Osteoblast (primary cell): ENCODE results near the gene MB21D2. TPM values are rescaled to one million over a fixed set of nuclear protein-coding genes. Genes with fewer than 3 reads are reported as not detected.

ENCODE experiments used
- DNase-seq: peaks from one replicate; pipeline ENCODE4 v3.0.0; 2011; ENCODE audit warnings: low spot score, mixed read lengths; ENCODE audit not compliant: insufficient read length; ENCODE audit errors: missing footprints
- H2AFZ ChIP-seq: 2 replicates; pipeline ENCODE4 v1.6.0; 2011; ENCODE audit warnings: mild to moderate bottlenecking, low read length
- H3K27ac ChIP-seq: 2 replicates; pipeline ENCODE4 v1.5.1; 2011; ENCODE audit warnings: mild to moderate bottlenecking, low read depth, low read length, moderate library complexity
- H3K27me3 ChIP-seq: 2 replicates; pipeline ENCODE4 v1.6.0; 2012; ENCODE audit warnings: mild to moderate bottlenecking, control low read depth, inconsistent platforms, low read length, moderate library complexity; ENCODE audit not compliant: insufficient read depth
- H3K36me3 ChIP-seq: 2 replicates; pipeline ENCODE4 v1.5.1; 2011; ENCODE audit warnings: mild to moderate bottlenecking, low read length, control low read depth, moderate library complexity; ENCODE audit not compliant: insufficient read depth
- H3K4me1 ChIP-seq: 2 replicates; pipeline ENCODE4 v1.5.1; 2011; ENCODE audit warnings: mild to moderate bottlenecking, low read length, control low read depth, moderate library complexity; ENCODE audit not compliant: insufficient read depth
- H3K4me2 ChIP-seq: 2 replicates; pipeline ENCODE4 v1.6.0; 2011; ENCODE audit warnings: mild to moderate bottlenecking, low read length; ENCODE audit not compliant: insufficient read depth
- H3K4me3 ChIP-seq: fragments of 200-600 bp; sonication (generic); 3 replicates; pipeline ENCODE4 v1.5.1; 2012; ENCODE audit warnings: mild to moderate bottlenecking, low read length, inconsistent platforms; ENCODE audit not compliant: insufficient read depth
- H3K79me2 ChIP-seq: 2 replicates; pipeline ENCODE4 v1.6.0; 2012; ENCODE audit warnings: mild to moderate bottlenecking, low read length, control low read depth, inconsistent platforms; ENCODE audit not compliant: insufficient read depth
- H3K9me3 ChIP-seq: 2 replicates; pipeline ENCODE4 v1.5.1; 2011; ENCODE audit warnings: low read depth, low read length, control low read depth
- H4K20me1 ChIP-seq: 2 replicates; pipeline ENCODE4 v1.6.0; 2012; ENCODE audit warnings: mild to moderate bottlenecking, low read length, control low read depth; ENCODE audit not compliant: insufficient read depth
- total RNA-seq: library from RNA; depleted of rRNA; stranded (reverse); fragments of >200 nt; gene quantifications from 2 replicates; pipeline ENCODE4 v1.2.3, GENCODE V29; 2012
- TF ChIP-seq, protein P1 (sequence below): IDR thresholded peaks from 2 replicates; pipeline ENCODE4 v1.5.1; 2011; ENCODE audit warnings: mild to moderate bottlenecking, low read depth, low read length, moderate library complexity; ENCODE audit errors: extremely low read depth

MB21D2 gene
- total RNA-seq, 1 donor, result 6.5 TPM

DNA sequence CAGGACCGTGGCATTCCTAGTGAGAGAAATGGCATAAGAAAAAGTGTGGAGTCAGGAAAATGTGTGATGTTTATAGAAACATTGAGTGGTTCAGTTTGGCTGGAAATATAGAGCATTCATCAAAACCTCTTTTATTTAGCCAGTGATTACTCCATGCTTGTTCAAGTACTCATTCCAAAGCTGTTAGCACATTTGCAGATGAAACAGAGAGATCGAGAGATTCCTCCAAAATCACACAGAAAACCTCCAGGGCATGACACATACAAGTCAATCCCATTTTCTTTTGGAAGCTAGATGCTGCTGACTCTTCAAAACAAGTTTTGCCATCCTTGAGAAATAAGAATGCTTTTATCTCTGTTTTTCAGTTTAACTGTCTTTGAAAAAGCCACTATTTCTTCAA, 11.5 kb upstream of the MB21D2 start:
- no peak overlapping the region for H3K27ac ChIP-seq
- no peaks in the 10 kb centered on the region for H3K9me3 ChIP-seq
- H3K79me2 ChIP-seq, result no peaks in the 10 kb centered on the region
- H3K36me3 ChIP-seq, result no peaks in the 10 kb centered on the region
- no peak overlapping the region for H2AFZ ChIP-seq
- H3K4me1 ChIP-seq, result peaks cover 9% of the 10 kb centered on the region
- TF ChIP-seq, protein P1, sequence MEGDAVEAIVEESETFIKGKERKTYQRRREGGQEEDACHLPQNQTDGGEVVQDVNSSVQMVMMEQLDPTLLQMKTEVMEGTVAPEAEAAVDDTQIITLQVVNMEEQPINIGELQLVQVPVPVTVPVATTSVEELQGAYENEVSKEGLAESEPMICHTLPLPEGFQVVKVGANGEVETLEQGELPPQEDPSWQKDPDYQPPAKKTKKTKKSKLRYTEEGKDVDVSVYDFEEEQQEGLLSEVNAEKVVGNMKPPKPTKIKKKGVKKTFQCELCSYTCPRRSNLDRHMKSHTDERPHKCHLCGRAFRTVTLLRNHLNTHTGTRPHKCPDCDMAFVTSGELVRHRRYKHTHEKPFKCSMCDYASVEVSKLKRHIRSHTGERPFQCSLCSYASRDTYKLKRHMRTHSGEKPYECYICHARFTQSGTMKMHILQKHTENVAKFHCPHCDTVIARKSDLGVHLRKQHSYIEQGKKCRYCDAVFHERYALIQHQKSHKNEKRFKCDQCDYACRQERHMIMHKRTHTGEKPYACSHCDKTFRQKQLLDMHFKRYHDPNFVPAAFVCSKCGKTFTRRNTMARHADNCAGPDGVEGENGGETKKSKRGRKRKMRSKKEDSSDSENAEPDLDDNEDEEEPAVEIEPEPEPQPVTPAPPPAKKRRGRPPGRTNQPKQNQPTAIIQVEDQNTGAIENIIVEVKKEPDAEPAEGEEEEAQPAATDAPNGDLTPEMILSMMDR, result no peak
- no peak overlapping the region for H3K4me3 ChIP-seq
- H4K20me1 ChIP-seq, result no peaks in the 10 kb centered on the region
- H3K4me2 ChIP-seq, result no peak overlapping the region
- H3K27me3 ChIP-seq, result no peaks in the 10 kb centered on the region
- no peak for DNase-seq

DNA sequence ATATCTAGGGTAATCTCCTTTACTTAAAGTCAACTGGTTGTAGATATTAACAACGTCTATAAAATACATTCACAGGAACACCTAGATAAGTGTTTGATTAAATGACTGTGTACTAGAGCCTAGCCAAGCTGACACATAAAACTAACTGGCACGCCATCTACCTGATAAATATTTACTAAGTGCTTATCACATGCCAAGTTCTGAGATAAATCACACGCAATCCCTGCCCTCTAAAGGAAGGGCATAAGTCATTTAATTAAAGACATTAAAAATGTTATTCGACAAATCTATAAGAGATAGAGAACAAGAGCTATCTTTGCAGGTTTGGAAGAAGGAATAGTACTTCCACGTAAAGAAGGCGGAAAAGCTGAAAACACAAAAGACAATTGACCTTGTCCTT, 11.1 kb upstream of the MB21D2 start:
- no peak overlapping the region for H3K4me2 ChIP-seq
- no peaks in the 10 kb centered on the region for H3K79me2 ChIP-seq
- H3K36me3 ChIP-seq, result no peaks in the 10 kb centered on the region
- no peak overlapping the region for H3K27ac ChIP-seq
- no peaks in the 10 kb centered on the region for H4K20me1 ChIP-seq
- H3K4me1 ChIP-seq, result peaks cover 6% of the 10 kb centered on the region
- H3K4me3 ChIP-seq, result no peak overlapping the region
- no peak for DNase-seq
- H3K27me3 ChIP-seq, result no peaks in the 10 kb centered on the region
- TF ChIP-seq, protein P1, result no peak
- no peak overlapping the region for H2AFZ ChIP-seq
- H3K9me3 ChIP-seq, result no peaks in the 10 kb centered on the region

GRCh38 chr3:192928016-192928415, 10.4 kb upstream of the MB21D2 start:
- Histone ChIP-seq H3K4me3 (no peak overlapping the region), H3K4me2 (no peak overlapping the region), H3K27me3 (no peaks in the 10 kb centered on the region), H3K27ac (no peak overlapping the region), H3K9me3 (no peaks in the 10 kb centered on the region), H3K79me2 (no peaks in the 10 kb centered on the region), H4K20me1 (no peaks in the 10 kb centered on the region), H3K36me3 (no peaks in the 10 kb centered on the region), H2AFZ (no peak overlapping the region), H3K4me1 (peaks cover 3% of the 10 kb centered on the region)
- no peak for DNase-seq
- TF ChIP-seq, protein P1, result no peak

GRCh38 chr3:192927016-192927415, 9.4 kb upstream of the MB21D2 start:
- no peaks in the 10 kb centered on the region for H3K9me3 ChIP-seq
- H3K79me2 ChIP-seq, result no peaks in the 10 kb centered on the region
- peaks cover 3% of the 10 kb centered on the region for H3K4me1 ChIP-seq
- TF ChIP-seq, protein P1, result no peak
- H2AFZ ChIP-seq, result no peak overlapping the region
- no peak for DNase-seq
- H3K36me3 ChIP-seq, result no peaks in the 10 kb centered on the region
- H3K27me3 ChIP-seq, result no peaks in the 10 kb centered on the region
- no peak overlapping the region for H3K4me3 ChIP-seq
- H4K20me1 ChIP-seq, result no peaks in the 10 kb centered on the region
- no peak overlapping the region for H3K27ac ChIP-seq
- no peak overlapping the region for H3K4me2 ChIP-seq
